OCI-LY7 (cell line): ENCODE data around the gene PIK3R4.

Experiments
- EZH2phosphoT487 ChIP-seq: fragments of 200-600 bp; sonication (generic); IDR thresholded peaks from 2 replicates; pipeline ENCODE4 v1.6.1; 2018; ENCODE audit warnings: low read depth, borderline replicate concordance, mild to moderate bottlenecking, mixed run types, antibody characterized with exemption, low read length, moderate library complexity, mixed read lengths
- TF ChIP-seq, protein P1 (sequence below): fragments of 200-600 bp; sonication (generic); conservative IDR thresholded peaks from 2 replicates; pipeline ENCODE4 v1.5.1; 2014; ENCODE audit warnings: mild to moderate bottlenecking, antibody characterized with exemption, low read length, moderate library complexity, mixed read lengths

- TF ChIP-seq, protein P1, sequence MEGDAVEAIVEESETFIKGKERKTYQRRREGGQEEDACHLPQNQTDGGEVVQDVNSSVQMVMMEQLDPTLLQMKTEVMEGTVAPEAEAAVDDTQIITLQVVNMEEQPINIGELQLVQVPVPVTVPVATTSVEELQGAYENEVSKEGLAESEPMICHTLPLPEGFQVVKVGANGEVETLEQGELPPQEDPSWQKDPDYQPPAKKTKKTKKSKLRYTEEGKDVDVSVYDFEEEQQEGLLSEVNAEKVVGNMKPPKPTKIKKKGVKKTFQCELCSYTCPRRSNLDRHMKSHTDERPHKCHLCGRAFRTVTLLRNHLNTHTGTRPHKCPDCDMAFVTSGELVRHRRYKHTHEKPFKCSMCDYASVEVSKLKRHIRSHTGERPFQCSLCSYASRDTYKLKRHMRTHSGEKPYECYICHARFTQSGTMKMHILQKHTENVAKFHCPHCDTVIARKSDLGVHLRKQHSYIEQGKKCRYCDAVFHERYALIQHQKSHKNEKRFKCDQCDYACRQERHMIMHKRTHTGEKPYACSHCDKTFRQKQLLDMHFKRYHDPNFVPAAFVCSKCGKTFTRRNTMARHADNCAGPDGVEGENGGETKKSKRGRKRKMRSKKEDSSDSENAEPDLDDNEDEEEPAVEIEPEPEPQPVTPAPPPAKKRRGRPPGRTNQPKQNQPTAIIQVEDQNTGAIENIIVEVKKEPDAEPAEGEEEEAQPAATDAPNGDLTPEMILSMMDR, result no peak
- TF ChIP-seq EZH2phosphoT487, result no peak
These were observed 48.8 kb upstream of the PIK3R4 start for GRCh38 chr3:130795396-130795795.
